HG02642 (cell line): Measurements from ENCODE around the gene APOBEC3B.
"Not testable (repeated sequence)": the region's sequence is repeated elsewhere in the genome, so short reads cannot be mapped to it uniquely, and the experiment has no call there.

Source experiments
- ATAC-seq: cut with Tn5 transposase; IDR thresholded peaks from one replicate; pipeline ENCODE4 v1.9.1; 2021; ENCODE audit warnings: mild to moderate bottlenecking; ENCODE audit not compliant: unreplicated experiment, poor library complexity

APOBEC3B gene

DNA sequence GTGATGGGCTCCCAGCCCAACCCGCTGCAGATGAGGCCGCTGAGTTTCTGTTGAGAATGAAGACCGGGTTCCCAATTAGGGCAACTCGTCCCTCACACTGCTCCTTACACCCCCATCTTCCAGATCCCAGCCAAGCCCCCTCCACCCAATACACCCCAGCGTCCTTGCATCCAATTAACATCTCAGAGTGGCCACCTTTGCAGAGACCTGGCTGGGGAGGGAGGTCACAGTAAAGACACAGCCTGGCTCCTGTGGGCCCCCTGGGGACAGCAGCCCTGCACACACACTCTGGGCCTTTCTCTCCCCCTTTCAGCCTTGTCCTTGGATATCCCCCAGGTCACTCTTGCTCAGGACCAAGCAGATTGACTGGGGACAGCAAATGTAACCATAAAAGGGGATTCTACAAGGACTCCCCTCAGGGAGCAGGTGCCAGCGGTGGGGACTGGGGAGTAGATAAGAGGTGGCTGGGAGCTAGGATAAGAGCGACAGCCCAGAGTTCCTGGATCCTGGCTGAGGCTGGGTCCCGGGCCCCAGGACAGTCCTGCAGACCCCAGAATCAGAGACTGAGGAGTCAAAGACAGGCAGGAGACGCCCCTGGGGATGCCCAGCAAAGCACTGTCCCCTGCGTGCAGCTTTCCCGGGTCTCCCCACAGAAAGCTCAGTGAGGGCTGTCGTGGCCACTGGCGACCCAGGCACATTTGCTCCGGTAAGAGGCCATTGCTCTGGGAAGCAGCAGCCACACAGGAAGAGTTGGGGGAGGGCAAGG, 16.4 kb upstream of the APOBEC3B start:
- ATAC-seq, result no peak

- ATAC-seq, result no peak
Observed at GRCh38 chr22:38966380-38966702, 15.8 kb upstream of the APOBEC3B start.

GRCh38 chr22:38966942-38967341, 15.2 kb upstream of the APOBEC3B start:
- no peak for ATAC-seq

DNA sequence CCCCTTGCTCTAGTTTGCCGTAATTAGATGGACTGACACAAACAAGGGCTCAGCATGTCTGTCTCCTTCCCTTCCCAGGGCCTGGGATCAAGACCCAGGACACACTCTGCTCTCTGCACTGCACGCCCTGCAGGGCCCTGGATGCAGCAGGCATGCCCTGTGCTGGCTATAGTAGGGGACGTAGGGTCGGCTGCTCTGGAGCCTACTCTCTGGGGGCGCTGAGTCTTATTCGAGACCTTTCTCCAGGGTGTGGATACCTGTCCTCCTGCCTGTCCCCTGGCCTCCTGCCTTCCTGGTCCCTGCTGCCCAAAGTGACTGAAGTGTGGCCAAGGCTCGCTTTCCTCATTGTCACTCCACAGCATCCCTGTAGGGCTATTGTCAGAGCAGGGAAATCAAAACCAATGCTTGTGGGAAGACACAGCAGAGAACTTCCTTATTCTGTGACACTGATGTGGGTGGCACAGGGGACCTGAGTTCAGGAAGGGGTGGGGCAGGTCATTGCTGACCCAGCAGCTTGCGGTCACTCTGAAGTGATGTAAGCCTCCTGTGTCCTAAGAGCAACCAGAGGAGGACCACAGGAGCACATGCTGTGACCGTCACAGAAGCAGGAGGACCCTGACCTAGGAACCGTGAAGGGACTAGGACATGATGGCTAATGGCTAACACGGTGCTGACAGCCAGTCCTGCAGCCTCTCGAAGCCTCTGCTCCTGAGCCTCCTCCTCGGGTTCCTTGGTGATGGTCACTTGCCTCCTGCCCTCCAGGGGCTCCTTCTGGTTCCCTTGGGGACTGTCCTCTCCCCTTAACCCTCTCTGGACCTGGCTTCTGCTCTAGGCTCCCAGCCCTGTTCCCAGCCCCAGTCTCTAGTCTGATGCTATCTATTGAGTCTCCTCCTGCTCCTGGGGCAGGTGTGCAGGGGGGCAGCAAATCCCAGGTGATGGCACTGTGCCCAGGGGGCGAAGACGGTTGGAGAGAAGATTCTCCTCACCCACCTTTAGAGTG, 14.4 kb upstream of the APOBEC3B start:
- ATAC-seq, result no peak

DNA sequence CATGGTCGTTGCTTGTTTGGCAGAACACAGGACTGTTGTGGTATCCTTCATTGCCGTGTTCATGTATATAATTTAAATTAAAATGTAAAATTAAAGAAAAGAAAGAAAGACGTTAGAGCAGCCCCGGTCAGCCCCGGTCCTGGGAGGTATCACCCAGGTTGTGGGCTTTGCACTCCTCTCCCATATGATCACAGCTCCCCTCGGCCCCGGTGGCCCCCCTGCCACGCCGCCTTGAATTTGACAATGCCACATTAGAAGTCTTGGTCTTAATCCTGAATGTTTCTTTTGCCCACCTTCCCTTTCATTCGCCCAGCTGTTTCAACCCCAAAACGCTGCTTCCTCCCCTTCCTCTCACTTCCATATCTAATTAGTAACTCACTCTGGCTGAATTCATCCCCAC, 13.3 kb upstream of the APOBEC3B start:
- ATAC-seq, result no peak

GRCh38 chr22:38970551-38970950, 11.6 kb upstream of the APOBEC3B start:
- ATAC-seq, result no peak

GRCh38 chr22:38971202-38971601, 10.9 kb upstream of the APOBEC3B start:
- ATAC-seq, result no peak

GRCh38 chr22:38971791-38972190, 10.4 kb upstream of the APOBEC3B start:
- no peak for ATAC-seq

DNA sequence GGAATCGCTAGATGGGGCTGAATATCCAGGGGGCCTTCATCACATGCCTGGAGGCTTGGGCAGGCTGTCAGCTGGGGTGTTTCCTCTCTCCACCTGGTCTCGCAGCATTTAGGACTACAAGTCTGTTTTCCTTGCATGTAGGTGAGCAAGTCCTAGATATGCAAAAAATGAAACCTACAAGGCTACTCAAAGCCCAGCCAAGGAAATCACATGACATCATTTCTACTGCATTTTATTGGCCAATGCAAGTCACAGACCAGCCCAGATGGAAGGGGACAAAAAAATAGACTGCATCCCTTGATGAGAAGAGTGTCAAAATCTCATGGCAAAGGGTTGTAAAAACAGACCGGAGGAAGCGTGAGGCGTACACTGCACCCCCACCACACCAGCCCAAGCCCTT, 9.6 kb upstream of the APOBEC3B start:
- ATAC-seq, result no peak

DNA sequence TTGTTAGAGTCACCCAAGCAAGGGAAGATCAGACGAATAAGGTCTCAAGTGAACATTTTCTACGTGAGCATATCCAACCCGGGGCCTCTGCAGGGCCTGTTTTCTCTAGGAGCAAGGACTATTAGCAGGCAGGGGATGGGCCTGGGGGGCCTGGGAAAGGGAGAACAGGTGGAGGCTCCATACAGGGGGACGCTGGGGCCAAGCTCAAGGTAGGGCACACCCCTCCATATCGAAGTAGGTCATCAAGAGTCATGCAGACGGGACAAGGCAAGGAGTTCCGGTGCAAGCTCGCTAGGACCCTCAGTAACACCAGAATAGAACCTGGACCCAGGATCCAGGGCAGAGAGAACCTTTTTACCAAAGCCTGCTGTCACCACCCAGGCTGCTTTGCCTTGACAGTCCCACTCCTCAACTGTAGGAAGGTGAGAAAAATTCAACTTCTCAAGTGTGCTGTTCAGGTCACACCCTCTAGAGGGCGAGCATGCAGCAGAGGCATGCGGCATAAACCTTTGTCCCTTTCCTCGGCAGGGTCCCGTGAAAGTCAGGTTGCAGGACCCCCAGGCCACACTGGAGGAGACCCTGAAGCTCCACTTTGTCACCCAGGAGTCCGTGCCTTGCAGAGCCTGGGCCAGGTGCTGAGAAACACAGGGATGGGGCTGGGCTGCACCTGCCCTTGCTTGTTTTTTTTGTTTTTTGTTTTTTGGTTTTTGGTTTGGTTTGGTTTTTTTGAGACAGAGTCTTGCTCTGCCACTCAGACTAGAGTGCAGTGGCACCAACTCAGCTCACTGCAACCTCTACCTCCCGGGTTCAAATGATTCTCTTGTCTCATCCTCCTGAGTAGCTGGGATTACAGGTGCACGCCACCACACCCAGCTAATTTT, 8.6 kb upstream of the APOBEC3B start:
- ATAC-seq, result no peak

GRCh38 chr22:38974170-38974825, 7.8 kb upstream of the APOBEC3B start:
- no peak for ATAC-seq

DNA sequence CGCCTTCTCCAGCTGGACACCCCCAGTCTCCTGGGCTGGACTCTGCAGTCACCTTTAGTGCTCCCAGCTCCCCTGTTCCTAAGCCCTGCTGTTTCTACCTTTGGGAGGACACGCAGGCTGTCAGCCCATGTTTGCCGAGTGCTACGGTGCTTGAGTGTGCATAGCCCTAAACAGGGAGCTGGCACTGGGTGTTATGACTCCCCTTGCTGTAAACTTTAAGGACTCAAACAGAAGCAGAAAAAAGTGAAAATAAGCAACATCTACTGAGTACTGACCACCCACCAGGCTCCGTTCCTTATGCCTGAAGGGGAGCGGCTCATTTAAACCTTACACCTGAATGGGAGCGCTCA, 7.3 kb upstream of the APOBEC3B start:
- no peak for ATAC-seq

DNA sequence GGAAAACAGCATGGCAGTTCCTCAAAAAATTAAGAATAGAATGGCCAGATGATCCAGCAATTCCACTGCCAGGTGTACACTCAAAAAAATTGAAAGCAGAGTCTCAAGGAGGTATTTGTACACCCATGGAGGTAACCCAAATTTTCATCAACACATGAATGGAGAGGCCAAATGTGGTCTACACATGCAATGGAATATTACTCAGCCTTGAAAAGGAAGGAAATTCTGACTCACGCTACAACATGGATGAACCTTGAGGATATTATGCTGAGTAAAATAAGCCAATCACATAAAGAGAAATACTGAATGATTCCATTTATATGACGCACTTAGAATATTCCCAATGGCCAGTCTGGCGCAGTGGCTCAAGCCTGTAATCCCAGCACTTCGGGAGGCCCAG, 4.9 kb upstream of the APOBEC3B start:
- not testable (repeated sequence) for ATAC-seq

DNA sequence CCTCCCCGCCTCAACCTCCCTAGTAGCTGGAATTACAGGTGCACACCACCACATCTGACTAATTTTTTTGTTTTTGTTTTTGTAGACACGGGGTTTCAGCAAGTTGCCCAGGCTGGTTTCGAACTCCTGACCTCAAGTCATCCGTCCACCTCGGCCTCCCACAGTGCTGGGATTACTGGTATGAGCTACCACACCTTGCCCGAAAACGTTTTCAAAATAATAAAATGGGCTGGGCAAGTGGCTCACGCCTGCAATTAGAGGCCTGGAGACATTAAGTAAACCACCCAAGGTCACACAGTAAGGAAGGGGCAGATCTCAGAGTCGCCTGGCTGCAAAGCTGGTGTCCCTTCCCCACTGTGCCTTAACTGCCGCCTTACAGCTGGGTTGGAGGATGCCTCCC, 1.6 kb upstream of the APOBEC3B start:
- not testable (repeated sequence) for ATAC-seq

GRCh38 chr22:38981005-38981991, 849 bp upstream of the APOBEC3B start:
- peak; percentile 5 for ATAC-seq

DNA sequence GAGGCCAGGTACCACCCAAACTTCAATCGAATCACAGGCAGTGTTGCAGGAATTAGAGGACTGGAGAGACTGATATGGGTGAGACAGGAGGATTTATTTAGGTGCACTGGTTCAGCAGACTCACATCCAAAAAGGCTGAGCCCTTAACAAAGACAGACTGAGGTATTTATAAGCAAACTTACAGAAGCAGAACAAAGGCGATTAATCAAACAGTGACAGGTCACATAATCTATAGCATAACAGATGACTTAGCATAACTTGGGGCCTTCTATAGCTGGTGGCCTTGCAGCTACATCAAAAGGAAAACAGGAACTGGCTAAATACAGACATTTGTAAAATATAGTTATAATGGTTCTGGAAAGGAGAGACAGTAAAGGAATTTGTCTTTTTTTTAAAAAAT, 2.1 kb downstream of the APOBEC3B start:
- ATAC-seq, result no peak

DNA sequence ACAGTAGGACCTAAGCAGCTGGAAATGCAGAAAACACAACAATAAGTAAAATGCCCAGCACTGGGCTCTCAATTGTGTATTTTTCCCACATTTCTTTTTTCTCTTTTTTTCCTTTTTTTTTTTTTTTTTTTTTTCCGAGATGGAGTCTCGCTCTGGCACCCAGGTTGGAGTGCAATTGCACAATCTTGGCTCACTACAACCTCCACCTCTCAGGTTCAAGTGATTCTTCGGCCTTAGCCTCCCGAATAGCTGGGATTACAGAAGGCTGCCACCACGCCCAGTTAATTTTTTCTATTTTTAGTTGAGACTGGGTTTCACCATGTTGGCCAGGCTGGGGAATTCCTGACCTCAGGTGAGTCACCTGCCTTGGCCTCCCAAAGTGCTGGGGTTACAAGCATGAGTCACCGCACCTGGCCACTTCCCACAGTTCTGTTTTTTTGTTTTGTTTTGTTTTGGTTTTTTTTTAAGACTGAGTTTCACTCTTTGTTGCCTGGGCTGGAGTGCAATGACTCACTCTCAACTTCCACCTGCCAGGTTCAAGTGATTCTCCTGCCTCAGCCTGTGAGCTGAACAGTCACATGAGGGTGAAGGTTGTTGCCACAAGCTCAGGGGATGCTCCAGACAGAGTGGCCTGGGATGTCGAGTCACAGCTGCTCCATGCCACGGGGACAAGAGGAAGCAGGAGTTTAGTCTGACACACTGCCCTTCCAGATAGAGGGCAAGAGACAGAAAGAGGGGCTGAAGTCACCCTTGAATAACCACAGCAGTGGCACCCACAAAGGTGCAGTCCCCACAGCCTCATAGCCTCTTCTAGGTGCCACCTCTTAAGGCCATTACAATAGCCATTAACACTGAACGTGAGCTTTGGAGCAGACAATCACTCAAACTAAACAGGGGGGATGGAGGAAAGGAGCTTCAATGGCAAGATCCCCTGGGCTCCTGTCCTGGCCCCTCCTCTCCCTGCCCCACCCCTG, 2.9 kb downstream of the APOBEC3B start:
- peak; percentile 63 for ATAC-seq

GRCh38 chr22:38986629-38987028, 4.5 kb downstream of the APOBEC3B start:
- ATAC-seq, result no peak
